AG10803 (cell line): ENCODE data around the gene HECA.

Experiments
- DNase-seq: peaks from one replicate; pipeline ENCODE4 v3.0.0; 2010; ENCODE audit warnings: low read depth
- H3K4me3 ChIP-seq: 2 replicates; pipeline ENCODE4 v1.5.1; 2011; ENCODE audit warnings: mild to moderate bottlenecking, low read length, control low read depth
- TF ChIP-seq, protein P1 (sequence below): conservative IDR thresholded peaks from 2 replicates; pipeline ENCODE4 v1.5.1; 2011; ENCODE audit warnings: mild to moderate bottlenecking, low read length, control low read depth, inconsistent platforms

The HECA gene

DNA sequence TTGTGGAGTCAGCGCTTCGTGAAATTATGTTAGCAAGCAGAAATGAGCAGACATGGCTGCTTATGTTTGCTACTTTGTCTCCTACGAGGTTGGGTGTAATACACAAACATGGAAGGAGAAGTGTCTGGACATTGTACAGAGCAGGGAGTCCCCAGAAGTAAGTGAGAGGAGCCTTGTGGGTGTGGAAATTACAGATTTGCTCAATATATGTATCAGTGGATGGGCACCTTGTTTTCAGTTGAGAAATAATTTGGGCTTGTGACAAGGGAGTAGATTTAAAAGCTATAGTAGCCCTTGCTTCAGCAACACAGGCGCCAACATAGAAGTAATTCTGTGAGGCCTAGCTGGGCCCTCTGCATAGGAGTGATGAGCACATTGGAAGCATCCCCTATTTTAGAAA lies 49.2 kb downstream of the HECA start:
- TF ChIP-seq, protein P1, sequence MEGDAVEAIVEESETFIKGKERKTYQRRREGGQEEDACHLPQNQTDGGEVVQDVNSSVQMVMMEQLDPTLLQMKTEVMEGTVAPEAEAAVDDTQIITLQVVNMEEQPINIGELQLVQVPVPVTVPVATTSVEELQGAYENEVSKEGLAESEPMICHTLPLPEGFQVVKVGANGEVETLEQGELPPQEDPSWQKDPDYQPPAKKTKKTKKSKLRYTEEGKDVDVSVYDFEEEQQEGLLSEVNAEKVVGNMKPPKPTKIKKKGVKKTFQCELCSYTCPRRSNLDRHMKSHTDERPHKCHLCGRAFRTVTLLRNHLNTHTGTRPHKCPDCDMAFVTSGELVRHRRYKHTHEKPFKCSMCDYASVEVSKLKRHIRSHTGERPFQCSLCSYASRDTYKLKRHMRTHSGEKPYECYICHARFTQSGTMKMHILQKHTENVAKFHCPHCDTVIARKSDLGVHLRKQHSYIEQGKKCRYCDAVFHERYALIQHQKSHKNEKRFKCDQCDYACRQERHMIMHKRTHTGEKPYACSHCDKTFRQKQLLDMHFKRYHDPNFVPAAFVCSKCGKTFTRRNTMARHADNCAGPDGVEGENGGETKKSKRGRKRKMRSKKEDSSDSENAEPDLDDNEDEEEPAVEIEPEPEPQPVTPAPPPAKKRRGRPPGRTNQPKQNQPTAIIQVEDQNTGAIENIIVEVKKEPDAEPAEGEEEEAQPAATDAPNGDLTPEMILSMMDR = no peak
- DNase-seq = no peak
- H3K4me3 ChIP-seq = no peak overlapping the region

DNA sequence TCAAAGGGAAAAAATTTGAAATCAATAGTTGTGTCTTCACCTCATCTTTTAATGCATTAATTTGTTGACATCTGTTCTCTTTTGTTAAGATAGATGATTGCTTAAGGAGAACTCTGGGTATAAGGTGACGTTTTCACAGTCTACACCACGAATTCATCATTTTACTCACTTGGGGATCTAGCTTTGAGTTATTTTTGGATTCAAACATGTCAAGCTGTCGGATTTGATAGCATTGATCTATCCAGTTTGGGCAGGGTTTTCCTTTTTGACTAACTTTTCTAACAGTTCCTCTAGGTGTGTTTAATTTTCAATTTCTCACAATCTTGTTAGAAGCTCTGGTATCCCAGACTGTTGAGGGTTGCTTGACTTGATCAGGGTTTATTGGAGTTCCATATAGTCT lies 49.6 kb downstream of the HECA start:
- no peak for DNase-seq
- H3K4me3 ChIP-seq = no peak overlapping the region
- TF ChIP-seq, protein P1 = no peak

DNA sequence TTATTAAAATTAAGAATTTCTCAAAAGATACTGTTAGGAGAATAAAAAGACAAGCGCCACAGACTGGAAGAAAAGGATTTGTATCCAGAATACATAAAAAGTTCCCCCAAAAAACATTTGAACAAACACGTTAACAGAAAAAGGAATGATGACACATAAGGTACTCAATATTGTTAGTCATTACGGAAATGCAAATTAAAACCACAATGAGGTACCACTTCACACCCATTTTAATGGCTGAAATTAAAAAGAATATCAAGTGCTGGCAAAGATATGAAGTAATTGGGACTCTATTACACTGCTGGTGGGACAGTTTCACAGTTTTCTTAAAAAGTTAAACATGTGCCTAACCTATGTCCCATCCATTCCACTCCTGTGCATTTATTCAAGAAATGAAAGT lies 51.4 kb downstream of the HECA start:
- TF ChIP-seq, protein P1 = no peak
- DNase-seq = no peak
- no peak overlapping the region for H3K4me3 ChIP-seq

DNA sequence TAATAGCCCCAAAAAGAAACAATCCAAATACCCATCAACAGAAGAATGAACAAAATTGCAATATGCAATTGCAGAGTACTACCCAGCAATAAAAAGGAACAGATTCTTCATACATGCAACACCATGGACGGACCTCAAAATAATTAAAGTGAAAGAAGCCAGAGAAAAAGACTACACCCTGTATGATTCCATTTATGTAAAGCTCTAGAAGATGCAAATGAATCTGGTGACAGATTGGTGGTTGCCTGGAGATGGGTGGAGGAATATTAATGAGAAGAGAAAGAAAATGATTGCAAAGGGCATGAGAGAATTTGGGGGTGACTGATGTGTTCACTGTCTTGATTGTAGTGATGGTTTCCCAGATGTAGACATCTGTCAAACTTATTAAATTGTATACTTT lies 51.8 kb downstream of the HECA start:
- DNase-seq = no peak
- TF ChIP-seq, protein P1 = no peak
- no peak overlapping the region for H3K4me3 ChIP-seq

DNA sequence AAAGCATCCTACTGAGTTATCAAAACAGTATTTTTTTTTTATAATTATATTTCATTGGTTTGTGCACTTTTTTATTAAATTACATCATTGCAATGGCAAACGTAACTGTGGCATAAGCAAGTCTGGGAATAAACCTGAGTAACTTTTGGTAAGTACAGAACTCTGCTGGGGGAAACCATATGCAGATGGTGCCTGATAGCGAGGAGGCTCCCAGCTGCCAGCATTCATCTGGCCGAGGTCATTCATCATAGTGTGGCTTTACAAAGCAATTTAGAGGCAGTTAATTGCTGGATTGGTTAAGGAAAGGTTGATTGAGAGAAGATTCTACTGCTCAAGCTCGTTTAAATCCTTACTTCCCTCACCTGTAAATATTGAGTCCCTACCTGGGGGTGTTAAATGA lies 52.6 kb downstream of the HECA start:
- TF ChIP-seq, protein P1 = no peak
- H3K4me3 ChIP-seq = no peak overlapping the region
- DNase-seq = no peak

DNA sequence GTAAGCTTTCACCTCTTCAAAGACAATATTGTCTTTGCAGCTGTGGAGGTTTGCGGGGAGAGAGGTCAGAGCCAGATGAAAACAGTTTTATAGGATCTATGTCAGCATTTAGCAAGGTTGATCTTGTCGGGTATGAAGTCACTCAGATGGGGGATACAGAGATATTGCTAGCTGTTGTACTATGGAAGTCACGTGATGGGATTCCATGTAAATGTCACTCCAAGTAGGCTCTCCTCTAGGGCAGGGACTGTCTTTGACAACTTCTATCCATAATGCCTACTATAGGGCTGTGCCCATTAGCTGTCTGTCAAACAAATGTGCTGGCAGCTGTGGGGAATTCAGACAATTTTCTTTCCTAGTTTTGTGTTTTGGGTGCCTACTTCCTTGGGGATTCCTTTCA lies 54.8 kb downstream of the HECA start:
- TF ChIP-seq, protein P1 = no peak
- H3K4me3 ChIP-seq = no peak overlapping the region
- no peak for DNase-seq

DNA sequence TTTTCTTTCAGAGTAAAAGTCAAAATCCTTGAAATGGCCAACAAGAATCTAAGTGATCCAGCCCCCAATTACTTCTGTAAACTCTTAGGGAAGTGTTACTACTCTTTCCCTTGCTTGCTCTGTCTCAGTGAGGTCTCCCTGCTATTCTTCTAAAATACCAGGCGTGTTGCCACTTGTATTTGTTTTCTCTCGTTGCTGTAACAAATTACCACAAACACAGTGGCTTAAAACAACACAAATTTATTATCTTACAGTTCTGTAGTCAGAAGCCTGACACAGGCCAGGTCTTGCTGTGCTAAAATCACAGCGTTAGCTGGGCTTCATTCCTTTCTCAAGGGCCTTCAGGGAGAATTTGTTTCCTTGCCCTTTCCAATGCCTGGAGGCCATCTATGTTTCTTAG lies 59.9 kb downstream of the HECA start:
- no peak for DNase-seq
- TF ChIP-seq, protein P1 = no peak

More for the DNA sequence above, 59.9 kb downstream of the HECA start:
- H3K4me3 ChIP-seq = no peak overlapping the region
